Ovary (tissue), 9 donors: ENCODE results near the gene CADPS. TPM values are rescaled to one million over a fixed set of nuclear protein-coding genes. Genes with fewer than 3 reads are reported as not detected.

Experiments
- DNase-seq, 5 donors: peaks; one replicate each; pipeline ENCODE4 v3.0.0-alpha.2; 2019 to 2020
- H3K27ac ChIP-seq, 2 donors: fragments of 200-600 bp; one replicate each; pipeline versions ENCODE4 v1.5.1 to v1.8.0; 2019 to 2022
- H3K27me3 ChIP-seq: fragments of 200-600 bp; one replicate; pipeline ENCODE4 v1.8.0; 2022
- H3K36me3 ChIP-seq: fragments of 200-600 bp; sonication (generic); one replicate; pipeline ENCODE4 v1.5.1; 2019
- H3K4me1 ChIP-seq: one replicate; pipeline ENCODE4 v1.8.1; 2013; ENCODE audit warnings: mild to moderate bottlenecking, moderate library complexity; ENCODE audit not compliant: insufficient read depth
- H3K4me3 ChIP-seq: fragments of 200-600 bp; sonication (generic); one replicate; pipeline ENCODE4 v1.5.1; 2017
- H3K9me3 ChIP-seq, 2 donors: fragments of 200-600 bp in 1 of 2; sonication (generic) in 1 of 2; one replicate each; pipeline versions ENCODE4 v1.5.1 to v1.8.1; 2013 to 2019; ENCODE audit warnings: mild to moderate bottlenecking in 1 of 2, moderate library complexity in 1 of 2
- CTCF ChIP-seq, 3 donors: fragments of 450-650 bp in 2 of 3; fragments of 200-600 bp in 1 of 3; IDR thresholded peaks; one replicate each; pipeline versions ENCODE4 v1.5.1 to v1.8.0; 2016 to 2022; ENCODE audit warnings: antibody characterized with exemption in 3 of 3, mild to moderate bottlenecking in 1 of 3
- EP300 ChIP-seq: sonication (generic); formaldehyde crosslinking; IDR thresholded peaks from one replicate; pipeline ENCODE4 v1.6.1; 2017; ENCODE audit warnings: antibody characterized with exemption
- POLR2A ChIP-seq: fragments of 450-650 bp; IDR thresholded peaks from one replicate; pipeline ENCODE4 v1.6.1; 2017; ENCODE audit warnings: antibody characterized with exemption, mild to moderate bottlenecking, moderate library complexity
- WGBS, 3 donors: extraction: QIAGEN DNeasy Blood & Tissue Kit in 1 of 3; methylation state at CpG; one replicate each; pipeline versions ENCODE4 v1.1.5 to v1.1.7; 2013 to 2017; 5-methylcytosine and 5-hydroxymethylcytosine counted together
- intact Hi-C, 4 donors: fragments of 100-400 bp; cut with DNase I; formaldehyde crosslinking; loops; one replicate each; pipeline versions ENCODE4 v1.11.0 to v1.15.1; 2022 to 2023
- polyA plus RNA-seq, 2 donors: library from polyadenylated mRNA; stranded (reverse); fragments of 200-250 nt in 1 of 2; fragments of 350-450 nt in 1 of 2; fragmentation: Illumina TruSeq in 1 of 2; extraction: RNeasy Lipid Tissue Mini Kit (QIAGEN cat#74804) in 1 of 2; gene quantifications; one replicate each; pipeline ENCODE4 v1.2.3, GENCODE V29; 2013 to 2014
- total RNA-seq, 7 donors: library from RNA; depleted of rRNA in 2 of 7; stranded (reverse); fragments of >200 nt in 2 of 7; fragmentation: NEBNext Ultra II Directional in 3 of 7; extraction: Animal tissue kit (Norgen Biotek cat#: 25700) in 3 of 7; gene quantifications; one replicate each; pipeline versions ENCODE4 v1.1.0 to v1.2.4, GENCODE V29; 2016 to 2023
- donor health status: DM: no; HTN: no; CAD: no; lungs with moderate emphysema.
- donor health status: DM: no; HTN: no; CAD: no.
- donor health status: Bipolar disorder and iron deficiency.
- donor health status: DM: yes; HTN: yes; CAD: no.
- donor health status: DM: no; HTN: no; CAD: no.
- donor health status: DM: yes; HTN: yes; CAD: no.

CADPS gene
- total and polyA plus RNA-seq, 9 donors: 0.90 to 6.8 (median 2.8) TPM

GRCh38 chr3:62812631-62813030 lies 62.6 kb downstream of the CADPS start:
- WGBS, 3 donors: 84 to 87% (median 84%) methylated on average over 3 of the region's 3 CpGs
- H3K27ac ChIP-seq: no peak overlapping the region
- DNase-seq: no peak
- no peak overlapping the region for H3K4me3 ChIP-seq
- no peaks in the 10 kb centered on the region for H3K36me3 ChIP-seq
- TF ChIP-seq EP300: no peak
- no peak for TF ChIP-seq POLR2A
- TF ChIP-seq CTCF (IDR thresholded peaks at IDR 0.05): no peak
- no peaks in the 10 kb centered on the region for H3K4me1 ChIP-seq
- no peaks in the 10 kb centered on the region for H3K27me3 ChIP-seq
- H3K9me3 ChIP-seq: no peaks in the 10 kb centered on the region
- intact Hi-C loops: no loop called here

- no peaks in the 10 kb centered on the region for H3K4me1 ChIP-seq
- no peaks in the 10 kb centered on the region for H3K27me3 ChIP-seq
- intact Hi-C loops: no loop called here
- H3K36me3 ChIP-seq: no peaks in the 10 kb centered on the region
- H3K4me3 ChIP-seq: no peak overlapping the region
- no peak for DNase-seq
- no peak for TF ChIP-seq EP300
- no peak for TF ChIP-seq POLR2A
- no peak for TF ChIP-seq CTCF (IDR thresholded peaks at IDR 0.05)
- H3K9me3 ChIP-seq: no peaks in the 10 kb centered on the region
- H3K27ac ChIP-seq: no peak overlapping the region
These were observed 64.1 kb downstream of the CADPS start for GRCh38 chr3:62811119-62811518.

GRCh38 chr3:62809369-62809768 lies 65.8 kb downstream of the CADPS start:
- DNase-seq: no peak
- 53 to 64% (median 53%) methylated on average over 1 of the region's 1 CpG for WGBS, 3 donors
- TF ChIP-seq CTCF (IDR thresholded peaks at IDR 0.05) (no peak), EP300 (no peak), POLR2A (no peak)
- no peaks in the 10 kb centered on the region for H3K9me3 ChIP-seq
- intact Hi-C loops: no loop called here
- H3K27ac ChIP-seq: no peak overlapping the region
- no peak overlapping the region for H3K4me3 ChIP-seq
- H3K4me1 ChIP-seq: no peaks in the 10 kb centered on the region
- no peaks in the 10 kb centered on the region for H3K36me3 ChIP-seq
- H3K27me3 ChIP-seq: no peaks in the 10 kb centered on the region

GRCh38 chr3:62805580-62806277 lies 69.5 kb downstream of the CADPS start:
- no peaks in the 10 kb centered on the region for H3K27me3 ChIP-seq
- H3K4me3 ChIP-seq: no peak overlapping the region
- H3K9me3 ChIP-seq: no peaks in the 10 kb centered on the region
- intact Hi-C loops: no loop called here
- no peaks in the 10 kb centered on the region for H3K4me1 ChIP-seq
- H3K27ac ChIP-seq: no peak overlapping the region
- H3K36me3 ChIP-seq: no peaks in the 10 kb centered on the region
- 73 to 74% (median 73%) methylated on average over 2 of the region's 2 CpGs for WGBS, 3 donors
- DNase-seq: no peak
- TF ChIP-seq EP300 (no peak), POLR2A (no peak), CTCF (IDR thresholded peaks at IDR 0.05) (no peak)
